ENCODE results near the gene WDR1. TPM values are rescaled to one million over a fixed set of nuclear protein-coding genes. Genes with fewer than 3 reads are reported as not detected.

The WDR1 gene
- polyA plus RNA-seq, 3 donors, result 206 to 251 (median 243) TPM

DNA sequence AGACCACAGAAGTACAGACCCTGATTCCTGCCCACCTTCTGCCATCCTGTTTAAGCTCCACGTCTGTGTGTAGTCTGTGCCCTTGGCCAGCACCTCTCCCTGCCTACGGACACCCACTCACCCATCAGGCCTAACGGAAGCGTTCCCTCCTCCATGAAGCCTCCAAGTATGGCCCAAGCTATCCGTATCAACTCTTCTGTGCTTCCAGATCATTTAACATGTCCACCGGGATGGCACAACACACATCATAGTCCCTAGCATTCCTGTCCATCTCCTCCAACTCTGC lies 11.7 kb downstream of the WDR1 start:
- Histone ChIP-seq H3K27ac (ENCODE audit: low read depth in 1 of 2, low read length in 2 of 2) (peak overlapping the region in 1 of 2 donors; percentile 69), H4K20me1 (ENCODE audit: insufficient read depth, low read length) (peaks cover 100% of the 10 kb centered on the region), H3K36me3 (replicated peaks in 1 of 2; ENCODE audit: control insufficient read depth in 1 of 2, insufficient read depth in 2 of 2, low read length in 2 of 2) (peaks cover 68 to 91% of the 10 kb centered on the region in 2 donors), H3K79me2 (ENCODE audit: insufficient read depth, low read length) (peaks cover 100% of the 10 kb centered on the region), H3K9ac (ENCODE audit: insufficient read depth, low read length, poor library complexity, severe bottlenecking) (no peak overlapping the region), H3K4me2 (replicated peaks; ENCODE audit: extremely low read depth, low read length, poor library complexity, severe bottlenecking) (no peak overlapping the region), H3K27me3 (ENCODE audit: control insufficient read depth in 2 of 2, insufficient read depth in 2 of 2, low read length in 2 of 2) (no peaks in the 10 kb centered on the region), H3K4me1 (ENCODE audit: control insufficient read depth in 1 of 2, insufficient read depth in 2 of 2, low read length in 2 of 2) (peaks cover 42 to 62% of the 10 kb centered on the region in 2 donors), H3K9me3 (replicated peaks in 1 of 2; ENCODE audit: control insufficient read depth in 1 of 2, insufficient read depth in 1 of 2, low read length in 2 of 2) (no peaks in the 10 kb centered on the region), H3K4me3 (replicated peaks in 1 of 3; ENCODE audit: low read depth in 2 of 3, low read length in 3 of 3) (no peak overlapping the region), H2AFZ (ENCODE audit: insufficient read depth, low read depth, low read length, poor library complexity, severe bottlenecking) (no peak overlapping the region)
- Mint-ChIP-seq H3K4me3 (no peak overlapping the region), H3K36me3 (peaks cover 81 to 92% of the 10 kb centered on the region in 2 donors), H3K27ac (peak overlapping the region in 6 of 7 donors; percentile 43 to 88 (median 66)), H3K4me1 (peaks cover 84% of the 10 kb centered on the region), H3K9me3 (no peaks in the 10 kb centered on the region), H3K27me3 (ENCODE audit: low read depth in 3 of 3) (peaks cover 0 to 4% (median 3%) of the 10 kb centered on the region in 3 donors)
- no peak for DNase-seq
- intact Hi-C loops (cut with micrococcal nuclease), result no loop called here
- 94% methylated on average over 6 of the region's 6 CpGs for WGBS (ENCODE audit: insufficient coverage)
- TF ChIP-seq, protein P1, sequence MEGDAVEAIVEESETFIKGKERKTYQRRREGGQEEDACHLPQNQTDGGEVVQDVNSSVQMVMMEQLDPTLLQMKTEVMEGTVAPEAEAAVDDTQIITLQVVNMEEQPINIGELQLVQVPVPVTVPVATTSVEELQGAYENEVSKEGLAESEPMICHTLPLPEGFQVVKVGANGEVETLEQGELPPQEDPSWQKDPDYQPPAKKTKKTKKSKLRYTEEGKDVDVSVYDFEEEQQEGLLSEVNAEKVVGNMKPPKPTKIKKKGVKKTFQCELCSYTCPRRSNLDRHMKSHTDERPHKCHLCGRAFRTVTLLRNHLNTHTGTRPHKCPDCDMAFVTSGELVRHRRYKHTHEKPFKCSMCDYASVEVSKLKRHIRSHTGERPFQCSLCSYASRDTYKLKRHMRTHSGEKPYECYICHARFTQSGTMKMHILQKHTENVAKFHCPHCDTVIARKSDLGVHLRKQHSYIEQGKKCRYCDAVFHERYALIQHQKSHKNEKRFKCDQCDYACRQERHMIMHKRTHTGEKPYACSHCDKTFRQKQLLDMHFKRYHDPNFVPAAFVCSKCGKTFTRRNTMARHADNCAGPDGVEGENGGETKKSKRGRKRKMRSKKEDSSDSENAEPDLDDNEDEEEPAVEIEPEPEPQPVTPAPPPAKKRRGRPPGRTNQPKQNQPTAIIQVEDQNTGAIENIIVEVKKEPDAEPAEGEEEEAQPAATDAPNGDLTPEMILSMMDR (IDR thresholded peaks at IDR 0.05), result no peak

- peaks cover 85% of the 10 kb centered on the region for H3K4me1 Mint-ChIP-seq
- Histone ChIP-seq H3K27ac (ENCODE audit: low read depth in 1 of 2, low read length in 2 of 2) (peak overlapping the region in 1 of 2 donors; percentile 69), H3K36me3 (replicated peaks in 1 of 2; ENCODE audit: control insufficient read depth in 1 of 2, insufficient read depth in 2 of 2, low read length in 2 of 2) (peaks cover 68 to 91% of the 10 kb centered on the region in 2 donors), H4K20me1 (ENCODE audit: insufficient read depth, low read length) (peaks cover 100% of the 10 kb centered on the region), H3K4me2 (replicated peaks; ENCODE audit: extremely low read depth, low read length, poor library complexity, severe bottlenecking) (no peak overlapping the region), H2AFZ (ENCODE audit: insufficient read depth, low read depth, low read length, poor library complexity, severe bottlenecking) (no peak overlapping the region), H3K27me3 (ENCODE audit: control insufficient read depth in 2 of 2, insufficient read depth in 2 of 2, low read length in 2 of 2) (no peaks in the 10 kb centered on the region), H3K79me2 (ENCODE audit: insufficient read depth, low read length) (peaks cover 100% of the 10 kb centered on the region), H3K4me3 (replicated peaks in 1 of 3; ENCODE audit: low read depth in 2 of 3, low read length in 3 of 3) (no peak overlapping the region), H3K9ac (ENCODE audit: insufficient read depth, low read length, poor library complexity, severe bottlenecking) (no peak overlapping the region), H3K9me3 (replicated peaks in 1 of 2; ENCODE audit: control insufficient read depth in 1 of 2, insufficient read depth in 1 of 2, low read length in 2 of 2) (no peaks in the 10 kb centered on the region), H3K4me1 (ENCODE audit: control insufficient read depth in 1 of 2, insufficient read depth in 2 of 2, low read length in 2 of 2) (peaks cover 45 to 65% of the 10 kb centered on the region in 2 donors)
- peaks cover 82 to 92% of the 10 kb centered on the region in 2 donors for H3K36me3 Mint-ChIP-seq
- WGBS (ENCODE audit: insufficient coverage), result 78% methylated on average over 7 of the region's 11 CpGs
- no peak overlapping the region for H3K4me3 Mint-ChIP-seq
- H3K9me3 Mint-ChIP-seq, result no peaks in the 10 kb centered on the region
- DNase-seq, result no peak
- peak overlapping the region in 4 of 7 donors; percentile 26 to 88 (median 54) for H3K27ac Mint-ChIP-seq
- intact Hi-C loops (cut with micrococcal nuclease), result no loop called here
- H3K27me3 Mint-ChIP-seq (ENCODE audit: low read depth in 3 of 3), result peaks cover 0 to 3% (median 2%) of the 10 kb centered on the region in 3 donors
- TF ChIP-seq, protein P1 (IDR thresholded peaks at IDR 0.05), result no peak
Observed at GRCh38 chr4:10104211-10104990, 12.2 kb downstream of the WDR1 start.

Data from CD14-positive monocyte (primary cell).